ENCODE measurements around the gene RAB11A.

- TF ChIP-seq CTCF (IDR thresholded peaks at IDR 0.05) (no peak), EZH2 (IDR thresholded peaks at IDR 0.05; ENCODE audit: borderline replicate concordance, insufficient read depth, low read depth, low read length, poor library complexity, severe bottlenecking) (no peak)
Observed at GRCh38 chr15:65834603-65835282, 34.5 kb upstream of the RAB11A start.
